ENCODE measurements around the gene SLC23A2.

DNA sequence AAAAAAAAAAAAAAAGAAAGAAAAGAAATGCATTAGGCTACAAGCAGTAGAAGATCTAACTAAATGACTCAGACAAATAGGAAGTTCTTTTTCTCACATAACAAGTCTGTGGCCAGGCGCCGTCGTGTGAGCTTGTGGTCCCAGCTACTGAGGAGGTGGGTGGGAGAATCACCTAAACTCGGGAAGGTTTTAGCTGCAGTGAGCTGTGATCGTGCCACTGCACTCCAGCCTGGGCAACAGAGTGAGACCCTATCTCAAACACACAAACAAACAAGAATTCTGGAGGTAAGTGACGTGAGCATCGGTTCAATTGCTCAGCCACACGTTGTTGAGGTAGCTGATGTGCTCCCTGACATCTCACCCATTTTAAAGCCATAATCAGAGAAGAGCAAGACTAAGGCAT lies 37.9 kb upstream of the SLC23A2 start:
- TF ChIP-seq, protein P1, sequence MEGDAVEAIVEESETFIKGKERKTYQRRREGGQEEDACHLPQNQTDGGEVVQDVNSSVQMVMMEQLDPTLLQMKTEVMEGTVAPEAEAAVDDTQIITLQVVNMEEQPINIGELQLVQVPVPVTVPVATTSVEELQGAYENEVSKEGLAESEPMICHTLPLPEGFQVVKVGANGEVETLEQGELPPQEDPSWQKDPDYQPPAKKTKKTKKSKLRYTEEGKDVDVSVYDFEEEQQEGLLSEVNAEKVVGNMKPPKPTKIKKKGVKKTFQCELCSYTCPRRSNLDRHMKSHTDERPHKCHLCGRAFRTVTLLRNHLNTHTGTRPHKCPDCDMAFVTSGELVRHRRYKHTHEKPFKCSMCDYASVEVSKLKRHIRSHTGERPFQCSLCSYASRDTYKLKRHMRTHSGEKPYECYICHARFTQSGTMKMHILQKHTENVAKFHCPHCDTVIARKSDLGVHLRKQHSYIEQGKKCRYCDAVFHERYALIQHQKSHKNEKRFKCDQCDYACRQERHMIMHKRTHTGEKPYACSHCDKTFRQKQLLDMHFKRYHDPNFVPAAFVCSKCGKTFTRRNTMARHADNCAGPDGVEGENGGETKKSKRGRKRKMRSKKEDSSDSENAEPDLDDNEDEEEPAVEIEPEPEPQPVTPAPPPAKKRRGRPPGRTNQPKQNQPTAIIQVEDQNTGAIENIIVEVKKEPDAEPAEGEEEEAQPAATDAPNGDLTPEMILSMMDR (IDR thresholded peaks at IDR 0.05), result no peak
- no peak for TF ChIP-seq POLR2A (IDR thresholded peaks at IDR 0.05)

Measured in sigmoid colon (tissue), 3 donors.